Heart left ventricle (tissue), 16 donors: ENCODE results near the gene THADA. TPM values are rescaled to one million over a fixed set of nuclear protein-coding genes. Genes with fewer than 3 reads are reported as not detected.

Source experiments
- ATAC-seq, 4 donors: fragments of 200-7000 bp; cut with Tn5 transposase; one replicate each; pipeline ENCODE4 v1.9.1; 2020 to 2022; ENCODE audit warnings: moderate library complexity in 4 of 4, mild to moderate bottlenecking in 3 of 4, moderate number of reproducible peaks in 1 of 4
- DNase-seq, 5 donors: peaks; one replicate each; pipeline ENCODE4 v3.0.0-alpha.2; 2020
- H3K27ac ChIP-seq, 12 donors: fragments of 200-600 bp; sonication (generic) in 4 of 12; one replicate each; pipeline versions ENCODE4 v1.5.0 to v1.8.0; 2016 to 2022; ENCODE audit warnings: mild to moderate bottlenecking in 2 of 12
- H3K27me3 ChIP-seq, 9 donors: fragments of 200-600 bp; sonication (generic) in 2 of 9; one replicate each; pipeline versions ENCODE4 v1.5.1 to v1.8.0; 2016 to 2022; ENCODE audit warnings: mild to moderate bottlenecking in 3 of 9
- H3K36me3 ChIP-seq, 9 donors: fragments of 200-600 bp; sonication (generic) in 2 of 9; one replicate each; pipeline versions ENCODE4 v1.5.0 to v1.8.0; 2018 to 2022; ENCODE audit warnings: mild to moderate bottlenecking in 2 of 9
- H3K4me1 ChIP-seq, 12 donors: fragments of 200-600 bp; sonication (generic) in 4 of 12; one replicate each; pipeline versions ENCODE4 v1.5.0 to v1.8.0; 2016 to 2022; ENCODE audit warnings: mild to moderate bottlenecking in 3 of 12
- H3K4me3 ChIP-seq, 12 donors: fragments of 200-600 bp; sonication (generic) in 4 of 12; one replicate each; pipeline versions ENCODE4 v1.5.0 to v1.8.0; 2017 to 2022; ENCODE audit warnings: mild to moderate bottlenecking in 9 of 12, moderate library complexity in 4 of 12
- H3K9me3 ChIP-seq, 12 donors: fragments of 200-600 bp; sonication (generic) in 4 of 12; one replicate each; pipeline versions ENCODE4 v1.5.0 to v1.8.0; 2016 to 2022; ENCODE audit warnings: mild to moderate bottlenecking in 1 of 12
- POLR2A ChIP-seq, 2 donors: fragments of 450-650 bp; IDR thresholded peaks; one replicate each; pipeline ENCODE4 v1.6.1; 2017; ENCODE audit warnings: antibody characterized with exemption in 2 of 2, mild to moderate bottlenecking in 2 of 2, moderate library complexity in 2 of 2
- WGBS, 4 donors: extraction: QIAGEN DNeasy Blood & Tissue Kit in 2 of 4; methylation state at CpG; one replicate each; pipeline versions ENCODE4 v1.1.5 to v1.1.7; 2013 to 2018; 5-methylcytosine and 5-hydroxymethylcytosine counted together
- intact Hi-C, 10 donors: fragments of 100-400 bp; cut with DNase I; formaldehyde crosslinking; loops; one replicate each; pipeline versions ENCODE4 v1.11.1 to v1.14.2; 2022
- polyA plus RNA-seq, 2 donors: library from polyadenylated mRNA; stranded (reverse); fragments of 200-250 nt; gene quantifications; one replicate each; pipeline ENCODE4 v1.2.3, GENCODE V29; 2013
- total RNA-seq, 9 donors: library from RNA; depleted of rRNA in 2 of 9; stranded (reverse); fragments of >200 nt in 2 of 9; fragmentation: NEBNext Ultra II Directional in 3 of 9; extraction: Animal tissue kit (Norgen Biotek cat#: 25700) in 3 of 9; gene quantifications; one replicate each; pipeline versions ENCODE4 v1.1.0 to v1.2.4, GENCODE V29; 2016 to 2023
- TF ChIP-seq, protein P1 (sequence below), 12 donors: fragments of 200-600 bp; sonication (generic) in 4 of 12; IDR thresholded peaks; one replicate each; pipeline versions ENCODE4 v1.5.0 to v1.8.0; 2018 to 2022; ENCODE audit warnings: antibody characterized with exemption in 12 of 12, mild to moderate bottlenecking in 5 of 12
- donor health status: ischemic (EF 13 %, LVEDD 7.1; RV severe dilation, severe dysfunction).
- donor health status: healthy with polysubstance abuse.
- donor health status: DM: no; HTN: yes; CAD: no.
- donor health status: DM: no; HTN: no; CAD: no.
- donor health status: ischemic (EF 25% LVEDD 6.9; RV normal size, moderate dysfunction).
- donor health status: ischemic (EF 25% LVEDD 5.7; RV mildly dilated, moderate dysfunction).
- donor health status: healthy.
- donor health status: DM: yes; HTN: yes; CAD: no.
- donor health status: ischemic (EF 35%, LVEDD 5.7; RV mildly dilated, moderate dysfunction).
- donor health status: nonischemic (EF 11% LVEDD 7.7; RV severe dilation, severe dysfunction).
- donor health status: DM: yes; HTN: yes; CAD: no.
- donor health status: PGD.
- donor health status: ischemic (EF 29% LVEDD 5.4; RV normal size, mild dysfunction).
- donor health status: nonischemic (EF 23%, LVEDD 6.1; RV moderate dilation, normal function).

THADA gene
- total and polyA plus RNA-seq, 11 donors, result 6.8 to 21.4 (median 13.0) TPM

DNA sequence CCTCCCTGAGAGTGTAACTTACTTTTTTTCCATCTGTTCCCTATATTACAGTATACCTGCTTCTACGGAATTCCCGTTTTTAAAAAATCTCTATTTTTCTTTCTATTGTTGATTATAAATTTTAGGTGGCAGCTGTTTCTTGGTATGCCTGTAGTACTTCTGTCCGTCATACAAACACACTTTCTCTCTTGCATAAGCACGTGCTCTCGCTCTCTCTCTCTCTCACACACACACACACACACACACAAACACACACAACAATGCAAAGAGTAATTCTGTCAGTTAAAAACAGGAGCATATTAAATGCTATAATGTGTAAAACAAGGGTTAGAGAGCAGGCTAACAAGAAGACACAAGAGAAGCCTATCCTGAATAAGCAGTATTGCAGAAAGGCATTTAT is 140.5 kb downstream of the THADA start:
- intact Hi-C loops, result loop anchor here in 3 of 10 donors (5.0 to 10.0 kb wide), 3 partner anchors 38 to 100 kb away; no protein-coding TSS in a partner anchor
- peaks cover 0 to 83% (median 23%) of the 10 kb centered on the region in 12 donors for H3K4me1 ChIP-seq
- ATAC-seq (no peak), DNase-seq (no peak)
- no peak overlapping the region for H3K4me3 ChIP-seq
- no peak for TF ChIP-seq POLR2A (IDR thresholded peaks at IDR 0.05)
- TF ChIP-seq, protein P1, sequence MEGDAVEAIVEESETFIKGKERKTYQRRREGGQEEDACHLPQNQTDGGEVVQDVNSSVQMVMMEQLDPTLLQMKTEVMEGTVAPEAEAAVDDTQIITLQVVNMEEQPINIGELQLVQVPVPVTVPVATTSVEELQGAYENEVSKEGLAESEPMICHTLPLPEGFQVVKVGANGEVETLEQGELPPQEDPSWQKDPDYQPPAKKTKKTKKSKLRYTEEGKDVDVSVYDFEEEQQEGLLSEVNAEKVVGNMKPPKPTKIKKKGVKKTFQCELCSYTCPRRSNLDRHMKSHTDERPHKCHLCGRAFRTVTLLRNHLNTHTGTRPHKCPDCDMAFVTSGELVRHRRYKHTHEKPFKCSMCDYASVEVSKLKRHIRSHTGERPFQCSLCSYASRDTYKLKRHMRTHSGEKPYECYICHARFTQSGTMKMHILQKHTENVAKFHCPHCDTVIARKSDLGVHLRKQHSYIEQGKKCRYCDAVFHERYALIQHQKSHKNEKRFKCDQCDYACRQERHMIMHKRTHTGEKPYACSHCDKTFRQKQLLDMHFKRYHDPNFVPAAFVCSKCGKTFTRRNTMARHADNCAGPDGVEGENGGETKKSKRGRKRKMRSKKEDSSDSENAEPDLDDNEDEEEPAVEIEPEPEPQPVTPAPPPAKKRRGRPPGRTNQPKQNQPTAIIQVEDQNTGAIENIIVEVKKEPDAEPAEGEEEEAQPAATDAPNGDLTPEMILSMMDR (IDR thresholded peaks at IDR 0.05), result no peak
- H3K27ac ChIP-seq, result no peak overlapping the region
- no peaks in the 10 kb centered on the region for H3K36me3 ChIP-seq
- H3K27me3 ChIP-seq, result no peaks in the 10 kb centered on the region
- 90 to 97% (median 95%) methylated on average over 5 of the region's 5 CpGs for WGBS, 4 donors
- peaks cover 0 to 9% (median 0%) of the 10 kb centered on the region in 12 donors for H3K9me3 ChIP-seq

DNA sequence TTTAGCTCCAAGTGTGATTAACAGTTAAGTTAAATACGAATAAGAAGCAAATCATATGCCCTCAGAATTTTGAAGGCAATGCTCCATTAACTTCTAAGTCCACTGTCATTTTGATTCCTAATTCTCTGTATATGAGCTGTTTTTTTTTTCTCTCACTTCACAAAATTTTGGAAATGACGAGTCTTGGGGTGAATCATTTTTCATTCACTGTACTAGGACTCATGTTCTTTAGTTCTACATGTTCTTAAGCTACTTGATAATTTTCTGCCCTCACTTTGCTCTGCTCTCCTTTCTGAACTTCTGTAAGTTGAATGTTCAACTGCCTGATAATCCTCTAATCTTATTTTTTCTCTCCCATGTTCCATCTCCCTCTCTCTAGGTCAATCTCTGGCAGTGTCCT is 141.0 kb downstream of the THADA start:
- TF ChIP-seq, protein P1 (IDR thresholded peaks at IDR 0.05), result no peak
- no peak for TF ChIP-seq POLR2A (IDR thresholded peaks at IDR 0.05)
- ATAC-seq (no peak), DNase-seq (no peak)
- intact Hi-C loops, result loop anchor here in 3 of 10 donors (5.0 to 10.0 kb wide), 3 partner anchors 37 to 100 kb away; no protein-coding TSS in a partner anchor
- Histone ChIP-seq H3K4me1 (peaks cover 0 to 83% (median 20%) of the 10 kb centered on the region in 12 donors), H3K27ac (no peak overlapping the region), H3K36me3 (no peaks in the 10 kb centered on the region), H3K4me3 (no peak overlapping the region), H3K27me3 (no peaks in the 10 kb centered on the region), H3K9me3 (peaks cover 0 to 12% (median 0%) of the 10 kb centered on the region in 12 donors)
- WGBS, 4 donors, result 92 to 94% (median 93%) methylated on average over 2 of the region's 2 CpGs

DNA sequence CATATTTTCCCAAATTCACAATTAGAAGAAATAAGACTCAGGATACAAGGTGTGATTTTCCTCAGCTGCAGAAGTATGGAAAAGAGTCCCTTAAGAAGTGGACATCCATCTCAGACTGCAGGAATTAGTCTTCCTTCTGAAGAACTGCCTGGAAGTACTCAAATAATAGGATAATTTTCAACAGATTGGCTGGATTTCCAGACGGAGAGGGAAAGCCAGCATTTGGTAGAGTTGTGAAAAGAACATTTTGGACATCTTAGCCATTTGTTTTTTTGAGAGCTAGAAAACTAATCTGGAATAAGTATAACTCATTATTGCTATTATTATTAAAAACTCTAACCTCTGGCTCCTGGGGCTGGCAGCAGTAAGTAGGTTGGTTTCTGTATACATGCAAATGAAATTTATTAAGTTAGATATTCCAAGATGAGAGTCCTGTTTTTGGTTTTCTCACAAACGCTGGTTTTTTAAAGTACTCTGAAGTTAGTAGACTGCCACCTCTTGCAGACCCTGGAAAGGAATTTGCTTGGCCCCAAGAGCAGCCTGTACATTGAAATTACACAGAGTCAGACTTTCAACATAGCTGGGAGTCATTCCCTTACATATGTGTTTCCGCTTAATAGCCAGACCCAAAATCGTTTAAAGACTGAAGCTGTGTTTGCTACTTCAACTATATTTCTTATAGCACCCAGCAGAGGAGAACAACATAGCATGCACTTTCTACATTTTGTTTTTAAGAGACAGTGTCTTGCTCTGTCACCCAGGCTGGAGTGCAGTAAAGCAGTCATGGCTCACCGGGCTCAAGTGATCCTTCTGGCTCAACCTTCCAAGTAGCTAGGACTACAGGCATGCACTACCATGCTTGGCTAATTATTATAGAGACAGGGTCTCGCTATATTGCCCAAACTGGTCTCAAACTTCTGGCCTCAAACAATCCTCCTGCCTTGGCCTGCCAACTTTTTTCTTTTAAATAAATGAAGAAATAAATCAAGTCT is 142.4 kb downstream of the THADA start:
- WGBS, 4 donors, result 76 to 80% (median 78%) methylated on average over 6 of the region's 6 CpGs
- peaks cover 0 to 82% (median 11%) of the 10 kb centered on the region in 12 donors for H3K4me1 ChIP-seq
- no peak for ATAC-seq
- no peaks in the 10 kb centered on the region for H3K27me3 ChIP-seq
- H3K4me3 ChIP-seq, result no peak overlapping the region
- no peaks in the 10 kb centered on the region for H3K36me3 ChIP-seq
- intact Hi-C loops, result loop anchor here in 1 of 10 donors (10.0 kb wide), 1 partner anchor 99 kb away; no protein-coding TSS in a partner anchor
- no peak for TF ChIP-seq POLR2A (IDR thresholded peaks at IDR 0.05)
- TF ChIP-seq, protein P1 (IDR thresholded peaks at IDR 0.05), result no peak
- no peak for DNase-seq
- peaks cover 0 to 12% (median 0%) of the 10 kb centered on the region in 12 donors for H3K9me3 ChIP-seq
- H3K27ac ChIP-seq, result no peak overlapping the region

DNA sequence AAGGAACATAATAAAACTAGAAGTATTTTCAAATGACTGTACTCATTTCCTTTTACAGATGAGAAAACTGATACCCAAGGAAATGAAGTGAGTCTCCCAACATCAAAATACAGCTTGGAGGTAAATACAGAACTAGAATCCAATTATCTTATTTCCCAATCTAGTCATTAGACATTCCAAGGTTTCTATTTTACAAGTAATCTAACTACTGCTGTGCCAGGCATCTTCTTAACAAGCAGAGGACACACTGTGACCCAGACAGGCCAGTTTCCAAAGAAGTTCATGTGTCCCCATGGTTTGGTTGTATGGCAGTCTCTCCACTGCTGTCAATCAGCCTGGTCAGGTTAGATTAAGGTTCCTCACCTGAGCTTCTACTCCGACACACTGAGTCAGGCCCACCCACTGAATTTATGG is 143.5 kb downstream of the THADA start:
- peaks cover 0 to 71% (median 5%) of the 10 kb centered on the region in 12 donors for H3K4me1 ChIP-seq
- peak overlapping the region in 1 of 12 donors; percentile 7 for H3K27ac ChIP-seq
- TF ChIP-seq POLR2A (IDR thresholded peaks at IDR 0.05), result no peak
- TF ChIP-seq, protein P1 (IDR thresholded peaks at IDR 0.05), result no peak
- DNase-seq (no peak), ATAC-seq (no peak)
- H3K36me3 ChIP-seq, result no peaks in the 10 kb centered on the region
- 93 to 100% (median 99%) methylated on average over 1 of the region's 1 CpG for WGBS, 4 donors
- intact Hi-C loops, result loop anchor here in 1 of 10 donors (10.0 kb wide), 1 partner anchor 98 kb away; no protein-coding TSS in a partner anchor
- H3K27me3 ChIP-seq, result no peaks in the 10 kb centered on the region
- peaks cover 0 to 12% (median 0%) of the 10 kb centered on the region in 12 donors for H3K9me3 ChIP-seq
- H3K4me3 ChIP-seq, result no peak overlapping the region
